ENCODE measurements around the gene KCNQ4. TPM values are rescaled to one million over a fixed set of nuclear protein-coding genes. Genes with fewer than 3 reads are reported as not detected.
A peak's percentile ranks its signal among the peaks of the same experiment; 100 is the strongest.

Gene KCNQ4
- total and polyA plus RNA-seq, 4 experiments from 2014 or later: 0.14 to 0.33 (median 0.20) TPM; not detected in 1

- peak overlapping the region in 1 of 7 donors; percentile 86 for H3K27ac Mint-ChIP-seq
- peak overlapping the region in 4 of 8 donors; percentile 26 to 74 (median 54) for H3K4me3 Mint-ChIP-seq
- H3K9me3 Mint-ChIP-seq: no peaks in the 10 kb centered on the region
- Histone ChIP-seq H3K4me3 (ENCODE audit: low read length in 2 of 2) (no peak overlapping the region), H3K9me3 (ENCODE audit: control insufficient read depth in 1 of 2, low read length in 2 of 2) (no peaks in the 10 kb centered on the region), H3K27me3 (ENCODE audit: insufficient read depth, low read length) (peaks cover 6% of the 10 kb centered on the region), H3K36me3 (ENCODE audit: insufficient read depth, low read length) (no peaks in the 10 kb centered on the region), H3K27ac (ENCODE audit: low read depth, low read length) (no peak overlapping the region), H3K4me1 (ENCODE audit: insufficient read depth, low read length) (no peaks in the 10 kb centered on the region)
- intact Hi-C loops (cut with micrococcal nuclease): no loop called here
- peaks cover 9 to 26% of the 10 kb centered on the region in 2 donors for H3K27me3 Mint-ChIP-seq
- CTCF ChIA-PET (ENCODE audit: partially characterized antibody): interaction anchor here (1.7 kb wide), 1 partner anchor 10 kb away, joined by 5 read pairs; no protein-coding TSS in a partner anchor
- peaks cover 4 to 13% (median 7%) of the 10 kb centered on the region in 4 donors for H3K4me1 Mint-ChIP-seq
- no peak for DNase-seq
- H3K36me3 Mint-ChIP-seq: no peaks in the 10 kb centered on the region
- POLR2A ChIA-PET (ENCODE audit: partially characterized antibody): no interaction called here
Observed at GRCh38 chr1:40784771-40785151, 1.2 kb downstream of the KCNQ4 start.

GRCh38 chr1:40785446-40785845 lies 1.9 kb downstream of the KCNQ4 start:
- peaks cover 9 to 26% of the 10 kb centered on the region in 2 donors for H3K27me3 Mint-ChIP-seq
- no peaks in the 10 kb centered on the region for H3K9me3 Mint-ChIP-seq
- ChIA-PET CTCF (ENCODE audit: partially characterized antibody) (no interaction called here), POLR2A (ENCODE audit: partially characterized antibody) (no interaction called here)
- H3K27ac ChIP-seq (ENCODE audit: low read depth, low read length): no peak overlapping the region
- no peaks in the 10 kb centered on the region for H3K36me3 ChIP-seq (ENCODE audit: insufficient read depth, low read length)
- H3K4me1 ChIP-seq (ENCODE audit: insufficient read depth, low read length): no peaks in the 10 kb centered on the region
- H3K36me3 Mint-ChIP-seq: no peaks in the 10 kb centered on the region
- no peak overlapping the region for H3K27ac Mint-ChIP-seq
- H3K27me3 ChIP-seq (ENCODE audit: insufficient read depth, low read length): peaks cover 6% of the 10 kb centered on the region
- peaks cover 4 to 13% (median 7%) of the 10 kb centered on the region in 4 donors for H3K4me1 Mint-ChIP-seq
- DNase-seq: no peak
- H3K9me3 ChIP-seq (ENCODE audit: control insufficient read depth in 1 of 2, low read length in 2 of 2): no peaks in the 10 kb centered on the region
- intact Hi-C loops (cut with micrococcal nuclease): no loop called here
- H3K4me3 ChIP-seq (ENCODE audit: low read length in 2 of 2): no peak overlapping the region
- H3K4me3 Mint-ChIP-seq: peak overlapping the region in 6 of 8 donors; percentile 6 to 62 (median 50)

- Mint-ChIP-seq H3K27ac (no peak overlapping the region), H3K9me3 (no peaks in the 10 kb centered on the region), H3K36me3 (no peaks in the 10 kb centered on the region), H3K4me3 (peak overlapping the region in 1 of 8 donors; percentile 30), H3K27me3 (peaks cover 9 to 23% of the 10 kb centered on the region in 2 donors), H3K4me1 (peaks cover 4 to 9% (median 7%) of the 10 kb centered on the region in 4 donors)
- Histone ChIP-seq H3K9me3 (ENCODE audit: control insufficient read depth in 1 of 2, low read length in 2 of 2) (no peaks in the 10 kb centered on the region), H3K36me3 (ENCODE audit: insufficient read depth, low read length) (no peaks in the 10 kb centered on the region), H3K4me3 (ENCODE audit: low read length in 2 of 2) (no peak overlapping the region), H3K4me1 (ENCODE audit: insufficient read depth, low read length) (no peaks in the 10 kb centered on the region), H3K27ac (ENCODE audit: low read depth, low read length) (no peak overlapping the region), H3K27me3 (ENCODE audit: insufficient read depth, low read length) (peaks cover 6% of the 10 kb centered on the region)
- ChIA-PET CTCF (ENCODE audit: partially characterized antibody) (interaction anchor here (1.2 to 1.4 kb wide), 2 partner anchors 12 to 166 kb away, joined by 3 to 7 read pairs; no protein-coding TSS in a partner anchor), POLR2A (ENCODE audit: partially characterized antibody) (no interaction called here)
- DNase-seq: no peak
- intact Hi-C loops (cut with micrococcal nuclease): no loop called here
Observed at GRCh38 chr1:40786171-40786994, 2.8 kb downstream of the KCNQ4 start.

- no peaks in the 10 kb centered on the region for H3K36me3 ChIP-seq (ENCODE audit: insufficient read depth, low read length)
- H3K36me3 Mint-ChIP-seq: no peaks in the 10 kb centered on the region
- peaks cover 6% of the 10 kb centered on the region for H3K27me3 ChIP-seq (ENCODE audit: insufficient read depth, low read length)
- H3K4me3 Mint-ChIP-seq: no peak overlapping the region
- ChIA-PET CTCF (ENCODE audit: partially characterized antibody) (interaction anchor here (1.0 to 1.4 kb wide), 3 partner anchors 13 to 165 kb away, joined by 3 to 7 read pairs (median 4); no protein-coding TSS in a partner anchor), POLR2A (ENCODE audit: partially characterized antibody) (no interaction called here)
- H3K4me3 ChIP-seq (ENCODE audit: low read length in 2 of 2): no peak overlapping the region
- H3K27ac Mint-ChIP-seq: no peak overlapping the region
- no peaks in the 10 kb centered on the region for H3K9me3 Mint-ChIP-seq
- intact Hi-C loops (cut with micrococcal nuclease): no loop called here
- no peak overlapping the region for H3K27ac ChIP-seq (ENCODE audit: low read depth, low read length)
- H3K4me1 Mint-ChIP-seq: peaks cover 4 to 9% (median 5%) of the 10 kb centered on the region in 4 donors
- no peaks in the 10 kb centered on the region for H3K4me1 ChIP-seq (ENCODE audit: insufficient read depth, low read length)
- H3K27me3 Mint-ChIP-seq: peaks cover 9 to 15% of the 10 kb centered on the region in 2 donors
- no peaks in the 10 kb centered on the region for H3K9me3 ChIP-seq (ENCODE audit: control insufficient read depth in 1 of 2, low read length in 2 of 2)
- no peak for DNase-seq
Observed at GRCh38 chr1:40786995-40787705, 3.6 kb downstream of the KCNQ4 start.

DNA sequence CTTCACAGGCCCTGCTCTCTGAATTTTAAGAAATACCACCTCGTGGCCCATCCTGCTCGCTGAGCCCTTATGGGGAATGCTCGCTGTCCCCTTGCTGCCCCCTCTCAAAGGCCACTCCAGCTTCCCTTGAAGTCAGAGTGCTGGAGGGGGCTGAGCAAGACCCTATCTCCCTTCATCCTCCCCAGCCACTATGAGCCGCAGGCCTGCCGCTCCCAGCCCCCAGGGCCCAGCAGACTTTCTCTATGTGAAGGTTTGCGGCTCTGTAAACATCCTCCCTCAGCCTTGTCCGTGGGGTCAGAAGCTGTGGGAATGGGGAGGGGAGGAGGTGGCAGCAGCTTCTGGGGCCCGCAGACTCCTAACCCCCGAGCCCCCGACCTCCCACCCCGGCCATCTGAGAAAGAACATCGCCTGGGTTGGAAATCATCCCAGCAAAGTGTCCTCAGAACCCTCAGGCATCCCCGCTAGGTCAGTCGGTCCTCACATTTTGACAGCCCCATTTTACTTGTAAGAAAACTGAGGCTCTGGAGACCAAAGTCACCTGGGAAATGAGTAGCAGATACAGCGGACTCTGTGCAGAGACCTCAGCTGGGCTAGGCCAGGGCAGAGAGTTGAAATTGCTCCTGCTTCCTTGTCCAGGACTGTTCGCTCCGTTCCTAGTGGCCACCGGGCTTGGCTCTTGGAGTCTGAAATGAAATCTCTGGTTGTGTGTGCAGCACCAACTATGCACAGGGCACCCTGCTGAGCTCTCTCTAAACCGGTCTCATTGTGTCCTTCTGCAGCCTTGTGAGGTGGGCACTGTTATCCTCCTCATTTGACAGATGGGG lies 4.4 kb downstream of the KCNQ4 start:
- ChIA-PET CTCF (ENCODE audit: partially characterized antibody) (interaction anchor here (1.0 to 1.2 kb wide), 2 partner anchors 15 to 164 kb away, joined by 3 to 4 read pairs; no protein-coding TSS in a partner anchor), POLR2A (ENCODE audit: partially characterized antibody) (no interaction called here)

GRCh38 chr1:40788561-40789341 lies 5.2 kb downstream of the KCNQ4 start:
- Histone ChIP-seq H3K27ac (ENCODE audit: low read depth, low read length) (no peak overlapping the region), H3K36me3 (ENCODE audit: insufficient read depth, low read length) (no peaks in the 10 kb centered on the region), H3K9me3 (ENCODE audit: control insufficient read depth in 1 of 2, low read length in 2 of 2) (no peaks in the 10 kb centered on the region), H3K27me3 (ENCODE audit: insufficient read depth, low read length) (peaks cover 6% of the 10 kb centered on the region), H3K4me3 (ENCODE audit: low read length in 2 of 2) (no peak overlapping the region), H3K4me1 (ENCODE audit: insufficient read depth, low read length) (no peaks in the 10 kb centered on the region)
- Mint-ChIP-seq H3K9me3 (no peaks in the 10 kb centered on the region), H3K27ac (no peak overlapping the region), H3K36me3 (no peaks in the 10 kb centered on the region), H3K27me3 (peaks cover 6 to 12% of the 10 kb centered on the region in 2 donors), H3K4me3 (no peak overlapping the region), H3K4me1 (peaks cover 0 to 3% (median 2%) of the 10 kb centered on the region in 4 donors)
- POLR2A ChIA-PET (ENCODE audit: partially characterized antibody): interaction anchor here (1.7 kb wide), 1 partner anchor 98 kb away, joined by 3 read pairs; the partner anchor contains the start of gene NFYC
- DNase-seq: no peak
- intact Hi-C loops (cut with micrococcal nuclease): no loop called here
- CTCF ChIA-PET (ENCODE audit: partially characterized antibody): interaction anchor here (1.1 kb wide), 1 partner anchor 15 kb away, joined by 4 read pairs; no protein-coding TSS in a partner anchor

More for the DNA sequence above, 4.4 kb downstream of the KCNQ4 start:
- Mint-ChIP-seq H3K4me1 (peaks cover 4 to 7% (median 5%) of the 10 kb centered on the region in 4 donors), H3K4me3 (no peak overlapping the region), H3K27me3 (peaks cover 9 to 13% of the 10 kb centered on the region in 2 donors), H3K27ac (no peak overlapping the region), H3K9me3 (no peaks in the 10 kb centered on the region), H3K36me3 (no peaks in the 10 kb centered on the region)
- Histone ChIP-seq H3K27me3 (ENCODE audit: insufficient read depth, low read length) (peaks cover 6% of the 10 kb centered on the region), H3K4me1 (ENCODE audit: insufficient read depth, low read length) (no peaks in the 10 kb centered on the region), H3K9me3 (ENCODE audit: control insufficient read depth in 1 of 2, low read length in 2 of 2) (no peaks in the 10 kb centered on the region), H3K36me3 (ENCODE audit: insufficient read depth, low read length) (no peaks in the 10 kb centered on the region), H3K27ac (ENCODE audit: low read depth, low read length) (no peak overlapping the region), H3K4me3 (ENCODE audit: low read length in 2 of 2) (no peak overlapping the region)
- DNase-seq: no peak
- intact Hi-C loops (cut with micrococcal nuclease): no loop called here
